HL-60 (cell line): ENCODE results near the gene ANGPTL5.

Source experiments
- DNase-seq, 2 experiments: peaks; one replicate each; pipeline ENCODE4 v3.0.0-alpha.2; 2010 to 2020; ENCODE audit warnings: low read depth in 1 of 2, low spot score in 1 of 2
- H3K27ac ChIP-seq: fragments of 250-450 bp; sonication (Bioruptor Pico); replicated peaks from 2 replicates; pipeline ENCODE4 v1.5.1; 2020; ENCODE audit warnings: mild to moderate bottlenecking, moderate library complexity
- H3K27me3 ChIP-seq: fragments of 250-450 bp; sonication (Bioruptor Pico); 2 replicates; pipeline ENCODE4 v1.5.1; 2021; ENCODE audit warnings: mild to moderate bottlenecking, moderate library complexity; ENCODE audit not compliant: insufficient read depth, poor library complexity, severe bottlenecking
- H3K4me3 ChIP-seq: replicated peaks from 2 replicates; pipeline ENCODE4 v1.5.1; 2011; ENCODE audit warnings: mild to moderate bottlenecking, control low read depth, low read length; ENCODE audit not compliant: insufficient read depth
- CTCF ChIP-seq: IDR thresholded peaks from one replicate; pipeline ENCODE4 v1.5.1; 2011; ENCODE audit warnings: low read length, control low read depth, inconsistent platforms; ENCODE audit not compliant: insufficient read depth
- GABPA ChIP-seq: IDR thresholded peaks from 2 replicates; pipeline ENCODE4 v1.6.1; 2012; ENCODE audit warnings: low read depth
- POLR2AphosphoS5 ChIP-seq: IDR thresholded peaks from 2 replicates; pipeline ENCODE4 v1.6.1; 2012; ENCODE audit warnings: low read depth
- REST ChIP-seq: IDR thresholded peaks from 2 replicates; pipeline ENCODE4 v1.6.1; 2012; ENCODE audit warnings: low read depth; ENCODE audit not compliant: insufficient replicate concordance
- SPI1 ChIP-seq: IDR thresholded peaks from 2 replicates; pipeline ENCODE4 v1.6.1; 2012; ENCODE audit warnings: low read depth, mild to moderate bottlenecking, borderline replicate concordance

The ANGPTL5 gene

GRCh38 chr11:101912823-101913284, 3.5 kb downstream of the ANGPTL5 start:
- Histone ChIP-seq H3K4me3 (no peak overlapping the region), H3K27ac (no peak overlapping the region), H3K27me3 (no peaks in the 10 kb centered on the region)
- DNase-seq: no peak
- TF ChIP-seq POLR2AphosphoS5: no peak
- TF ChIP-seq SPI1: no peak
- TF ChIP-seq GABPA: no peak
- TF ChIP-seq CTCF: no peak

- no peak for TF ChIP-seq POLR2AphosphoS5
- TF ChIP-seq SPI1: no peak
- no peak for TF ChIP-seq CTCF
- no peak for TF ChIP-seq REST
- no peak for TF ChIP-seq GABPA
- no peaks in the 10 kb centered on the region for H3K27me3 ChIP-seq
- H3K27ac ChIP-seq: no peak overlapping the region
- H3K4me3 ChIP-seq: no peak overlapping the region
- DNase-seq: no peak
These were observed 7.2 kb downstream of the ANGPTL5 start for GRCh38 chr11:101909087-101909486.

GRCh38 chr11:101907815-101908214, 8.5 kb downstream of the ANGPTL5 start:
- Histone ChIP-seq H3K4me3 (no peak overlapping the region), H3K27ac (no peak overlapping the region), H3K27me3 (no peaks in the 10 kb centered on the region)
- no peak for DNase-seq
- no peak for TF ChIP-seq GABPA

GRCh38 chr11:101894505-101894904, 21.8 kb downstream of the ANGPTL5 start:
- Histone ChIP-seq H3K4me3 (no peak overlapping the region), H3K27ac (no peak overlapping the region), H3K27me3 (no peaks in the 10 kb centered on the region)
- no peak for TF ChIP-seq REST
- no peak for DNase-seq

GRCh38 chr11:101889767-101890166, 26.6 kb downstream of the ANGPTL5 start:
- no peak overlapping the region for H3K4me3 ChIP-seq
- no peak for TF ChIP-seq REST
- no peak for TF ChIP-seq GABPA
- no peak for TF ChIP-seq POLR2AphosphoS5
- TF ChIP-seq SPI1: no peak
- no peak for TF ChIP-seq CTCF
- no peak overlapping the region for H3K27ac ChIP-seq
- no peak for DNase-seq
- H3K27me3 ChIP-seq: no peaks in the 10 kb centered on the region
